TTC549 (cell line): ENCODE data around the gene HCFC1.
"Not testable (repeated sequence)": the region's sequence is repeated elsewhere in the genome, so short reads cannot be mapped to it uniquely, and the experiment has no call there.

Source experiments
- FAIRE-seq: peaks from 2 replicates; lab custom pipeline; 2012; peaks lifted over from hg19 to GRCh38; lab: Jason Lieb, UNC

HCFC1 gene

GRCh38 chrX:154008521-154008920, 36.9 kb upstream of the HCFC1 start:
- no peak for FAIRE-seq

GRCh38 chrX:154006947-154007346, 35.3 kb upstream of the HCFC1 start:
- FAIRE-seq, result no peak

GRCh38 chrX:154004315-154004714, 32.7 kb upstream of the HCFC1 start:
- no peak for FAIRE-seq

- no peak for FAIRE-seq
Measured at GRCh38 chrX:154002215-154002719, 30.6 kb upstream of the HCFC1 start.

- FAIRE-seq, result no peak
Measured at GRCh38 chrX:154000051-154000450, 28.4 kb upstream of the HCFC1 start.

- FAIRE-seq, result no peak
Measured at GRCh38 chrX:153999359-154000037, 27.9 kb upstream of the HCFC1 start.

- no peak for FAIRE-seq
Measured at GRCh38 chrX:153995504-153995903, 23.9 kb upstream of the HCFC1 start.

- FAIRE-seq, result not testable (repeated sequence)
Measured at GRCh38 chrX:153994398-153994797, 22.8 kb upstream of the HCFC1 start.

GRCh38 chrX:153993978-153994377, 22.4 kb upstream of the HCFC1 start:
- FAIRE-seq, result no peak

GRCh38 chrX:153993079-153993478, 21.5 kb upstream of the HCFC1 start:
- FAIRE-seq, result no peak

GRCh38 chrX:153992180-153992579, 20.6 kb upstream of the HCFC1 start:
- no peak for FAIRE-seq

- FAIRE-seq, result no peak
Measured at GRCh38 chrX:153991013-153991580, 19.5 kb upstream of the HCFC1 start.

GRCh38 chrX:153989973-153990655, 18.5 kb upstream of the HCFC1 start:
- FAIRE-seq, result no peak

GRCh38 chrX:153988493-153988892, 16.9 kb upstream of the HCFC1 start:
- no peak for FAIRE-seq

GRCh38 chrX:153984351-153985178, 12.9 kb upstream of the HCFC1 start:
- FAIRE-seq, result no peak

GRCh38 chrX:153983321-153983801, 11.7 kb upstream of the HCFC1 start:
- FAIRE-seq, result no peak

- FAIRE-seq, result no peak
Measured at GRCh38 chrX:153981771-153982533, 10.3 kb upstream of the HCFC1 start.

- no peak for FAIRE-seq
Measured at GRCh38 chrX:153981231-153981630, 9.6 kb upstream of the HCFC1 start.

- FAIRE-seq, result not testable (repeated sequence)
Measured at GRCh38 chrX:153980394-153980793, 8.8 kb upstream of the HCFC1 start.

GRCh38 chrX:153974726-153975286, 3.2 kb upstream of the HCFC1 start:
- no peak for FAIRE-seq

GRCh38 chrX:153974003-153974725, 2.5 kb upstream of the HCFC1 start:
- no peak for FAIRE-seq
